ENCODE measurements around the gene TM2D3.

The TM2D3 gene

DNA sequence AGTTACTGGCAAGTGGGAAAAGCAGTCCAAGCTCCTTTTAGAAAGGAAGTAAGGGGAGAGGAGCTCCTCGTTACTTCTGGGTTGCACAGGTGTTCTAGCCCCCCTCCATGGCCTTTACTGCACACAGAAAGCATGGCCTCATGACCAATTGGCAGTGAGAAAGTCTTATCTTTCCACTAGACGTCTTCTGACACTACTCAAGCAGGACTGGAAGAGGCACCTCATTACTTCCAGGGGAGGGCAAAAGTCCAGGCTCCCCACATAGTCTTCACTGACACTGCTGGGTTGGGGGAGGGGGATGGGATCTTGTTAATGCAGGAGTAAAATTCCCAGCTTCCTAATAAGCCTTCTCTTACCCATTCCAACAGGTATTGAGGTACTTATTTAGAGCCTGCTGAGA lies 27.6 kb upstream of the TM2D3 start:
- Histone ChIP-seq H3K9ac (ENCODE audit: low read length) (no peak overlapping the region), H3K9me3 (replicated peaks; ENCODE audit: insufficient read depth, low read length) (no peaks in the 10 kb centered on the region), H3K36me3 (replicated peaks; ENCODE audit: insufficient read depth, low read length) (no peaks in the 10 kb centered on the region), H2AFZ (ENCODE audit: low read length) (no peak overlapping the region), H3K4me2 (ENCODE audit: low read depth, low read length) (no peak overlapping the region), H3K4me1 (ENCODE audit: low read length) (no peaks in the 10 kb centered on the region), H3F3A (ENCODE audit: insufficient read depth, low read length) (no peaks in the 10 kb centered on the region), H3K4me3 (ENCODE audit: low read length) (no peak overlapping the region), H3K9me2 (replicated peaks; ENCODE audit: insufficient read depth, low read length) (no peaks in the 10 kb centered on the region), H3K27me3 (replicated peaks; ENCODE audit: insufficient read depth, low read length) (no peaks in the 10 kb centered on the region), H3K27ac (ENCODE audit: low read length) (no peak overlapping the region), H3K79me2 (ENCODE audit: low read length) (no peaks in the 10 kb centered on the region), H4K20me1 (ENCODE audit: insufficient read depth, low read length) (no peaks in the 10 kb centered on the region)
- no peak for DNase-seq
- TF ChIP-seq, protein P1, sequence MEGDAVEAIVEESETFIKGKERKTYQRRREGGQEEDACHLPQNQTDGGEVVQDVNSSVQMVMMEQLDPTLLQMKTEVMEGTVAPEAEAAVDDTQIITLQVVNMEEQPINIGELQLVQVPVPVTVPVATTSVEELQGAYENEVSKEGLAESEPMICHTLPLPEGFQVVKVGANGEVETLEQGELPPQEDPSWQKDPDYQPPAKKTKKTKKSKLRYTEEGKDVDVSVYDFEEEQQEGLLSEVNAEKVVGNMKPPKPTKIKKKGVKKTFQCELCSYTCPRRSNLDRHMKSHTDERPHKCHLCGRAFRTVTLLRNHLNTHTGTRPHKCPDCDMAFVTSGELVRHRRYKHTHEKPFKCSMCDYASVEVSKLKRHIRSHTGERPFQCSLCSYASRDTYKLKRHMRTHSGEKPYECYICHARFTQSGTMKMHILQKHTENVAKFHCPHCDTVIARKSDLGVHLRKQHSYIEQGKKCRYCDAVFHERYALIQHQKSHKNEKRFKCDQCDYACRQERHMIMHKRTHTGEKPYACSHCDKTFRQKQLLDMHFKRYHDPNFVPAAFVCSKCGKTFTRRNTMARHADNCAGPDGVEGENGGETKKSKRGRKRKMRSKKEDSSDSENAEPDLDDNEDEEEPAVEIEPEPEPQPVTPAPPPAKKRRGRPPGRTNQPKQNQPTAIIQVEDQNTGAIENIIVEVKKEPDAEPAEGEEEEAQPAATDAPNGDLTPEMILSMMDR (IDR thresholded peaks at IDR 0.05; ENCODE audit: low read length), result no peak
- no peak for TF ChIP-seq EZH2 (optimal IDR thresholded peaks at IDR 0.05; ENCODE audit: low read depth, low read length)
- TF ChIP-seq EZH2phosphoT487 (IDR thresholded peaks at IDR 0.05; ENCODE audit: low read length), result no peak

DNA sequence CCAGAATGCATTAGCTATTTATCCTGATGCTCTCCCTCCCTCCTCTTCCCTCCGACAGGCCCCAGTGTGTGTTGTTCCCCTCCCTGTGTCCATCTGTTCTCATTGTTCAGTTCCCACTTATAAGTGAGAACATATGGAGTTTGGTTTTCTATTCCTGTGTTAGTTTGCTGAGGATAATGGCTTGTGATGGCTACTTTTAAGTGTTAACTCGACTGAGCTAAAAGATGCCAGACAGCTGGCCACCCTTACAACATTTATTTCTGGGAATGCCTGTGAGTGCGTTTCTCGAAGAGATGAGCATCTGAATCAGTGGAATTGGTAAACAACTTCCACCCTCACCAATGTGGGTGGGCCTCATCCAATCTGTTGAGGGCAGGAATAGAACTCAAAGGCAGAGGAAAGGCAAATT lies 24.7 kb upstream of the TM2D3 start:
- no peak for DNase-seq
- Histone ChIP-seq H3K9me3 (replicated peaks; ENCODE audit: insufficient read depth, low read length) (no peaks in the 10 kb centered on the region), H3K9me2 (replicated peaks; ENCODE audit: insufficient read depth, low read length) (no peaks in the 10 kb centered on the region), H4K20me1 (ENCODE audit: insufficient read depth, low read length) (no peaks in the 10 kb centered on the region), H2AFZ (ENCODE audit: low read length) (no peak overlapping the region), H3F3A (ENCODE audit: insufficient read depth, low read length) (no peaks in the 10 kb centered on the region), H3K36me3 (replicated peaks; ENCODE audit: insufficient read depth, low read length) (no peaks in the 10 kb centered on the region), H3K27ac (ENCODE audit: low read length) (no peak overlapping the region), H3K79me2 (ENCODE audit: low read length) (no peaks in the 10 kb centered on the region), H3K9ac (ENCODE audit: low read length) (no peak overlapping the region), H3K4me3 (ENCODE audit: low read length) (no peak overlapping the region), H3K4me2 (ENCODE audit: low read depth, low read length) (no peak overlapping the region), H3K4me1 (ENCODE audit: low read length) (peaks cover 5% of the 10 kb centered on the region), H3K27me3 (replicated peaks; ENCODE audit: insufficient read depth, low read length) (no peaks in the 10 kb centered on the region)
- TF ChIP-seq EZH2 (optimal IDR thresholded peaks at IDR 0.05; ENCODE audit: low read depth, low read length), result no peak
- TF ChIP-seq, protein P1 (IDR thresholded peaks at IDR 0.05; ENCODE audit: low read length), result no peak
- TF ChIP-seq EZH2phosphoT487 (IDR thresholded peaks at IDR 0.05; ENCODE audit: low read length), result no peak

DNA sequence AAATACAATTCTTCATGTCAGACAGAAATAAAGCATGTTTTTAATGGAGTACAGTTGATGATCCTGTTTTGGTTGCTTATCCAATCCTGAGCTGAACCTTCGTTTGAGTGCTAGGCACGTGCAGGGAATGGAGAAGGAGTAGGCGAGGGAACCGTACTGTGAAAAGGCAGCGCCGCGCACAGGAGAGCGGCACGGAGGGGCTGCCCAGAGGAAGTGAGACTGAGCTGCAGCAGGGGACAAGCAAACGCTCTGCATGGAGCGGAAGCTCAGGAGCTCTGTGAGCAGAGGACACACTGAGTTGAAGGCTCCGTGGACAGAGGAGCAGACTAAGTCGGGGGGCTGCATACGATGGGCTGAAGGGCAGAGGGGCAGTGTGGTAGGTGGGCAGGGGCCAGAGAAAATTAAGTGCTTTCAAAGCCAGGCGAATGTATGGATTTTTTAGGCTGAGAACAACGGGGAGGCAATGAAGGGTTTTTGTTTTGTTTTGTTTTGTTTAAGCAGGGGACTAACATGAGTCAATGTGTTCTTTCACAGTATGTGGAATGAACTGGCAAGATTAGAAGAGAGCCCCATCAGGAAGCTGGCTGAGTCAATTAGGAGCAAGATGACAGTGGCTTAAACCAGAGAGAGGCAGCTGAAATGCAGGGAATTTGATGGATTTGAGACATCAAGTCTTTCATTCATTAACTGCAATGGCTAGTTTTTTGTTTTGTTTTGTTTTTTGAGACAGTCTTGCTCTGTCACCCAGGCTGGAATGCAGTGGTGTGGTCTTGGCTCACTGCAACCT lies 23.8 kb upstream of the TM2D3 start:
- no peaks in the 10 kb centered on the region for H3F3A ChIP-seq (ENCODE audit: insufficient read depth, low read length)
- no peaks in the 10 kb centered on the region for H3K27me3 ChIP-seq (replicated peaks; ENCODE audit: insufficient read depth, low read length)
- H3K9ac ChIP-seq (ENCODE audit: low read length), result no peak overlapping the region
- H3K4me1 ChIP-seq (ENCODE audit: low read length), result peaks cover 5% of the 10 kb centered on the region
- H3K4me2 ChIP-seq (ENCODE audit: low read depth, low read length), result no peak overlapping the region
- no peak for TF ChIP-seq EZH2 (optimal IDR thresholded peaks at IDR 0.05; ENCODE audit: low read depth, low read length)
- TF ChIP-seq EZH2phosphoT487 (IDR thresholded peaks at IDR 0.05; ENCODE audit: low read length), result no peak
- TF ChIP-seq, protein P1 (IDR thresholded peaks at IDR 0.05; ENCODE audit: low read length), result no peak
- H3K9me3 ChIP-seq (replicated peaks; ENCODE audit: insufficient read depth, low read length), result no peaks in the 10 kb centered on the region
- DNase-seq, result no peak
- no peak overlapping the region for H3K4me3 ChIP-seq (ENCODE audit: low read length)
- no peaks in the 10 kb centered on the region for H3K36me3 ChIP-seq (replicated peaks; ENCODE audit: insufficient read depth, low read length)
- no peak overlapping the region for H2AFZ ChIP-seq (ENCODE audit: low read length)
- no peaks in the 10 kb centered on the region for H3K79me2 ChIP-seq (ENCODE audit: low read length)
- H3K9me2 ChIP-seq (replicated peaks; ENCODE audit: insufficient read depth, low read length), result no peaks in the 10 kb centered on the region
- no peaks in the 10 kb centered on the region for H4K20me1 ChIP-seq (ENCODE audit: insufficient read depth, low read length)
- H3K27ac ChIP-seq (ENCODE audit: low read length), result no peak overlapping the region
